GM19467 (cell line): Measurements from ENCODE around the gene PNKP.
A peak's percentile ranks its signal among the peaks of the same experiment; 100 is the strongest.

Source experiments
- ATAC-seq: cut with Tn5 transposase; IDR thresholded peaks from one replicate; pipeline ENCODE4 v1.9.1; 2021; ENCODE audit warnings: mild to moderate bottlenecking, moderate library complexity; ENCODE audit not compliant: unreplicated experiment

PNKP gene

DNA sequence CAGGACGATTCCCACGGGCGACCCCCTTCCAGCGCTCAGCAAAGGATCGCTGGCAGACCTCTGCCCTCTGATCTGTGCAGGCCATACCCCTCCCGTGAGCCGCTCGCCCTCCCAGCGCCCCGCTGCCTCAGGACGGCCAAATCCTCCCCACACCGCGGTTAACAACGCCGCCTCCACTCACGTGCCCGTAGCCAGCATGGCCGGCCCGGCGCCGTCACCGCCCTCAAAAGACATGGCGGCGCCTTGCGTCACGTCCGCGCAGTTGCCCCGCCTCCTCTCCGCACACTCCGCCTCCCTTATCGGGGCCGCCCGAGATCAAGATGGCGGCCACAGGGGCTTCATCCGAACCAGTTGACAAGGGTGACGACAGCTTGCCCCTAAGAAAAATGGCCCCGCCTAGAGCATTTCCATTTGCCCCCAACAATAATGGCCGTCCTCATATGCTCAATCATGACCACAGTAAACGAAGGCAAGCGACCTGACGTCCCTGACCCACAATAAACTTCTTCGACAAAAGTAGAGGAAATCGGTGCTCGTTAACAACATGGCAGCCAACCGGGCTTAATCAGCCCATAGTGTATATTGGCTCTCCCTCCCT is 9.1 kb upstream of the PNKP start:
- ATAC-seq = peak; percentile 40

DNA sequence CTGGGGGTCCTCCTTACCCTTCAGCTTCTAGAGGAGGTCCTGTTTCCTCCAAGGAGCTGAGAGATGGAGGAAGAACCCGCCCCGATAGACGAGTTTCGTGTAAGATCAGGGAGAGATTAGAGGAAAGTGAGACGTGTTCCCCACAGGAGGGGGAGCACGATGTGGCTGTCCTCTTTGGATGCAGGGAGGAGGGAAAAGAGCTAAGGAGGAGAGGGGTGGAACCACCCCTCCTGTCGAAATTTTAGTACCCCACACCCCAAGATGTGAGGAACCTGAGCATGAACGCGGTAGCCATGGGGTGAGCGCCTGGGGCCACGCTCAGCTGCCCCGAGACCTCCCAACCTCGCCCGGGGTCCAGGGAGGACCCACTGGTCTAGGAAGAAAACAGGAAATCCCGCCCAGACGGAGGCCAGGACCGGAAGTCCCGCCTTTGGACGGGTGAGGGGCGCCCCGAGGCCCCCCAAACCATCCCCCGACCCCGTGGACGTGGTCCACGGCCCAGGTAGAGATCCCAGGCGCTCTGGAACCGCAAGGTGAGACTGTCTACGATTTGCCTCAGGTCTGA is 8.6 kb upstream of the PNKP start:
- ATAC-seq = no peak

GRCh38 chr19:49875177-49875576 is 7.8 kb upstream of the PNKP start:
- no peak for ATAC-seq

GRCh38 chr19:49874503-49875157 is 7.3 kb upstream of the PNKP start:
- ATAC-seq = no peak

- no peak for ATAC-seq
Observed at GRCh38 chr19:49873834-49874233, 6.5 kb upstream of the PNKP start.

- ATAC-seq = no peak
Observed at GRCh38 chr19:49873129-49873521, 5.7 kb upstream of the PNKP start.

DNA sequence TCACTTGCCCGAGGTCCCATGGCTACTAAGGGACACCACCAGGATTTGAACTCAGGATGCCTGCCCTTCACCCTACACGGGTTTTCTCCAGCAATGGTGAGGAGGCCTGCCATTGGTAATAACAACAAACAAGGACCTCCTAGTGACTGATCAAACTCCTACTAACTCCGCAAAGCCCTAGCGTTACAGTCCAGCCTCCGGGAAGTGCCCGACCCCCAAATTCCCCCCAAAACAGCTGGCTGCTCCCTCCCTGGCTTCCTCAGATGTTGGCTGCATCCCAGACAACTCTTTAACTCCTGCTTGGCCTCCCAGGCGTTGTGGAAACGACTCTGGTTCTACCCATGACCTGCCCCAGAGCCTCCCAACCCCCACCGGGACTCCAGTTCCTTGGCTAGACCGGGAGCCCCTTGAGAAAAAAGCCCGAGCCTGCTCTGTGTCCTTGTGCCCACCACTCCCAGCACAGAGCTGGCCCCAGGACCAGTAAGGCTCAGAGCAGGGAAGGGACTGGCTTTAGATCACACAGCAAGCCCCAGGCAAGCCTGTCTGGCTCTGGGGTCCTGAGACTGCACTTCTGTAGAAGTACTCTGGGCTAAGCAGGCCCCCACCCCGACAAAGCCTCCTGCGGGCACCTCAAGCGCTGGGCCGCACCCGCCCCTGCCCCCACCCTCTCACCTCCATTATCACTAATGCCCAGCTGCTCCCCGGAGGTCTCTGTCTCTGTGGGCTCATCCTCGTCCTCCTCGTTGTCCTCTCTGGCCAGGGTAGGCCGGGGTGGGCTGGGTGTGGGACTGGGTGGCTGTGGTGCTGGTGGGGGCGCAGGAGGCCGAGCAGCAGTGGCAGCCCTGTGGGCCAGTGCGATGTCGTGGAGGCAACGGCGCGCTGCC is 5.1 kb upstream of the PNKP start:
- no peak for ATAC-seq

GRCh38 chr19:49871349-49871985 is 4.1 kb upstream of the PNKP start:
- no peak for ATAC-seq

DNA sequence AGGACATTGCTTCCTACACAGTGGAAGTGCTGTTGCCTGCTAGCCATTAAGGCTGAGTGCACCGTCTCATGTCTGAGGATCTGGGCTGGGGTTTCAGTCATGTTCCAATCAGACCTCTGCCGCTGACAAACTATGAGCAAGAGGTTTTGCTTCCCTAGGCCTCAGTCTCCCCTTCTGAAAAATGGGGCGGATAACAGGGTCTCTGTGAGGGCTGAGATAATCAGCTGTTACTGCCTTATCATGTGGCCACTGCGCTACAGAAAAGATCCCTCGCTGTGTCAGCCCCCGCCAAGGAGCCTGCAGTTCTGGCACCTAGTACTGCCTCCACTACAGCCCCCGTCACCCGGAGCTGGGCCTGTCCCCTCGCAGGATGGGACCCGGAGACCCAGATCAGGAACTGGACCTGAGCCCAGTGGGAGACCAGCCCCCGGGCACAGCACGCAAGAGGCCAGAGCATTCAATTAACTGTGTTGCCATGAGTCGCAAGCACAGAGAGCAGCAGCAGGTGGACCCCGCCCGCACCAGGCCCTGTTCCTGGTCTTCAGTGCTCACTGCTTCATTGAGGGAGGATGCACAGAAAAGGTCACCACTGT is 3.0 kb upstream of the PNKP start:
- ATAC-seq = no peak

GRCh38 chr19:49869484-49870308 is 2.3 kb upstream of the PNKP start:
- peak; percentile 62 for ATAC-seq

DNA sequence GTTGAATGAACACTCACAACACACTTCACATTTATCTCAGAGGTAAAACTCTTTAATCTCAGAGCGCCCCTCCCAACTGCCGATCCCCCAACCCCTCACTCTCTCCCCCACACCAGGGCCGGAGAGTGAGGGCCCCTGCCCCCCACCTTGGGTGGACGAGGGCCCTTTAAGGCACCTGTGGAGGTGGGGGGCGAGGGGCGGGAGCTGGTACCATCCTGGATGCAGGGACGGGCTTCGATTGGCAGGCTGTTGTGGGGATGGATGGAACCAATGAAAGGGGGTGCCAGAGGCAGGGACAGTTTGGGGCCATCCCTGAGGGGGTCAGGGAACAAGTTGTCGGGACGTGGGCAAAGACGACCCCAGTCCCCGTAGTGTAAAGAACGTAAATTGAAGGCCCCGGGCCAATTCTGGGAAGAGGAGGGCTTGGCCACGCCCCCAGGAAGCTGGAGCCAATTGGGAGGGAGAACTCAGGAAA is 1.7 kb upstream of the PNKP start:
- ATAC-seq = no peak

DNA sequence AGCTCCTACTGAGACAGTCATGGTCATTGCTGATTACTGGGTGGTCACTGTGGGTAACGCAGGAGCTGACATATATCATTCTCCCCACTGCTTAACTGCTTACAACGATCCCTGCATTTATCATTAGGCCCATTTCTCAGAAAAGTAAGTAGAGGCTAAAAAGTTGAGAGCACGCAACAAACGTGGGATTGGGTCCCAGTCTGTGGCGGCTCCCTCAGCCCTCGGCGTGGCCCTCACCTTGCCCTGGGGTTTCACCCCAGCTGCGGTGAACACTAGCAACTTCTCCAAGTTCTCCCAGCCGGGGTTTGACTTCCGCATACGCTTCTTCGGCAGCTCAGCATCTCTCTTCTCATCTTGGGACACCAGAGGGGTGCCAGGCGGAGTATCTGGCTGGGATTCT is 2.5 kb downstream of the PNKP start:
- no peak for ATAC-seq

DNA sequence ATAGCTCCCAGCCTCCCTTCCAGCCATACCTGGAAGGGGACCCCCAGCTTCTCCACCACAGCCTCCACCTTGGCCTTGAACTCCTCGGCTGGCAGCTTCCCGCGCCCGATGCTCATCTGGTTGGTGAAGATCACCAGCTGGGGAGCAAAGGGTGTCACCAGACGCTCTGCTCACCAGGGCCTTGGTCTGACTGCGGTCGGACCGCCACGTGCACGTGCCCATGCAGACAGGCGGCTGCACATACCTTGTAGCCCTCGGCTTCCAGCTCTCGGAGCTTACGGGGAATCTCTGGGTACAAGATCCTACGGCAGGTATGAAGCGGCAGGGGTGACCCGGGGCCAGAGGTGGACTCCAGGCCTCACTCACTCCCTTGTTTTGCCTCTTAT is 3.4 kb downstream of the PNKP start:
- ATAC-seq = no peak

DNA sequence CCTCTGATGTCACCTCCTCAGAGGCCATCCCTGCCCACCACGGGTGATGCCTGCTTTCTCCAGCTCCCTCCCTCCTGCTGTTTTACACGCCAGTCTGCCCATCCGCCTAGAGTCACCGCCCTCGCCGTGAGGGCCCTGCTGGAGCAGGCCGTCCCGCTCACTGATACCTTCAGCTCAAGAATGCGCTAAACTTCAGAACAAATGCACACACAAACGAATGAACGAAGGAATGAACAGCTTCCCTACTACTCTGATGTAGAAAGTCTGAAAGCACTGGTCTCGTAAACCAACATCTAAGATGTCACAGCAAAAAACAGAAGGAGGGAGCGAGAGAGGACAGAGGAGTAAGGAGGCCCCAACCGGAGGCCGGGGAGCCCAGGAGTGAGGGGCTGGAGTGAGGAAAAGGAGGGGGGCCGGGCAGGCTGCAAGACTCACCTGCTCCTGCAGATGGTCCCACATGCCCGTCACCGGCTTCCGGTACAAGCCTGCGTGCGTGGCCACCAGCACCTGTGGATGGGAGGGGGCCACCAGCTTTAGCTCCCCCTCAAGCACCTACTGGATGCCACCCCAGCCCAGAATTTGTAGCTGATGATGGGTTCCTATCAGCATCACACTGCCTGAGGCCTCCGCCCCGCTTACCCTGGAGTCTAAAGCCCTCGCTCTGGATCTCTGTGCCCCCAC is 4.0 kb downstream of the PNKP start:
- no peak for ATAC-seq

- ATAC-seq = no peak
Observed at GRCh38 chr19:49862391-49863253, 4.8 kb downstream of the PNKP start.

DNA sequence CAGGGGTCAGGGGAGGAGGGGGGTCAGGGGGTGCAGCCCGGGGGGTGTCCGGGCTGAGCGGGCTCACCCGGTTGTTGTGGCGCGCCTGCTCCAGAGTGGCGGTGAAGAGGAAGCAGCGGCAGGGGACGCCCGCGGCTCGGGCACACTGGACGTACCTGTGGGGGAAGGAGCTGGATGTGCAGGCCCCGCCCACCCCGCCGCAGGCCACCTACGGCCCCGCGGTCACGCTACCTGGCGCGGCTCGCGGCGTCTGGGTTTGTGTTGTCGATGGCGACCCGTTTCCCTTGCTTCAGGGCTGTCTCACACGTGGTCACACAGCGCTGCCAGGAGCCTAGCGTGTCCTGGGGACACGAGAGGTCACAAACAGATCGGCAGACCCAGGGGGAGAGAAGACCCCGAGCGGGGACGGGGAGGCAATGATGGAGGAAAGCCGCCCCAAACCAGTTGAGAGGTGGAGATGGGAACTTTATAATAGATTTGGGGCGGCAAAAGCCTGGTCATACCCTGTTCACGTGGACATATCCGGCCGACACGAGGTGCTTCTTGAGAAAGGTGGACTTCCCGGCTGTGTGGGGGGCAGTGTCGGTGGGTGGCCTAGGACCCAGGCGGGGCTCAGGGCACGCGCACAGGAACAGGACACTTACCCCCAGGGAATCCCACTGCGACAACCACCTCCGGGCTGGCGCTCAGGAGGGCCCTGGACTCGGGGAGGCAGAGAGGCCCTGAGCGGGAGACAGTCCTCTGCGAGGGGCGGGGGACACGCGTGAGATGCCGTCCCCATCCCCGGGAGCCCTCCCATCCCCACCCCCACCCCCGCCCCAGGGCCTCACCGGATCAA is 5.6 kb downstream of the PNKP start:
- no peak for ATAC-seq

GRCh38 chr19:49861107-49861506 is 6.3 kb downstream of the PNKP start:
- no peak for ATAC-seq
